Measurements from ENCODE around the gene XPO5. TPM values are rescaled to one million over a fixed set of nuclear protein-coding genes. Genes with fewer than 3 reads are reported as not detected.

Gene XPO5
- total RNA-seq, 1 experiment from 2014 or later: 97.8 TPM

GRCh38 chr6:43606019-43606418, 30.2 kb upstream of the XPO5 start (continued):
- no peak for TF ChIP-seq HMGXB4 (CRISPR knock-in tag; IDR thresholded peaks at IDR 0.05)
- TF ChIP-seq, protein P1, sequence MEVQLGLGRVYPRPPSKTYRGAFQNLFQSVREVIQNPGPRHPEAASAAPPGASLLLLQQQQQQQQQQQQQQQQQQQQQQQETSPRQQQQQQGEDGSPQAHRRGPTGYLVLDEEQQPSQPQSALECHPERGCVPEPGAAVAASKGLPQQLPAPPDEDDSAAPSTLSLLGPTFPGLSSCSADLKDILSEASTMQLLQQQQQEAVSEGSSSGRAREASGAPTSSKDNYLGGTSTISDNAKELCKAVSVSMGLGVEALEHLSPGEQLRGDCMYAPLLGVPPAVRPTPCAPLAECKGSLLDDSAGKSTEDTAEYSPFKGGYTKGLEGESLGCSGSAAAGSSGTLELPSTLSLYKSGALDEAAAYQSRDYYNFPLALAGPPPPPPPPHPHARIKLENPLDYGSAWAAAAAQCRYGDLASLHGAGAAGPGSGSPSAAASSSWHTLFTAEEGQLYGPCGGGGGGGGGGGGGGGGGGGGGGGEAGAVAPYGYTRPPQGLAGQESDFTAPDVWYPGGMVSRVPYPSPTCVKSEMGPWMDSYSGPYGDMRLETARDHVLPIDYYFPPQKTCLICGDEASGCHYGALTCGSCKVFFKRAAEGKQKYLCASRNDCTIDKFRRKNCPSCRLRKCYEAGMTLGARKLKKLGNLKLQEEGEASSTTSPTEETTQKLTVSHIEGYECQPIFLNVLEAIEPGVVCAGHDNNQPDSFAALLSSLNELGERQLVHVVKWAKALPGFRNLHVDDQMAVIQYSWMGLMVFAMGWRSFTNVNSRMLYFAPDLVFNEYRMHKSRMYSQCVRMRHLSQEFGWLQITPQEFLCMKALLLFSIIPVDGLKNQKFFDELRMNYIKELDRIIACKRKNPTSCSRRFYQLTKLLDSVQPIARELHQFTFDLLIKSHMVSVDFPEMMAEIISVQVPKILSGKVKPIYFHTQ (CRISPR knock-in tag; IDR thresholded peaks at IDR 0.05): no peak
- TF ChIP-seq, protein P2, sequence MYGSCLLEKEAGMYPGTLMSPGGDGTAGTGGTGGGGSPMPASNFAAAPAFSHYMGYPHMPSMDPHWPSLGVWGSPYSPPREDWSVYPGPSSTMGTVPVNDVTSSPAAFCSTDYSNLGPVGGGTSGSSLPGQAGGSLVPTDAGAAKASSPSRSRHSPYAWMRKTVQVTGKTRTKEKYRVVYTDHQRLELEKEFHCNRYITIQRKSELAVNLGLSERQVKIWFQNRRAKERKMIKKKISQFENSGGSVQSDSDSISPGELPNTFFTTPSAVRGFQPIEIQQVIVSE (CRISPR knock-in tag; IDR thresholded peaks at IDR 0.05; ENCODE audit: borderline replicate concordance): no peak
- no peak for TF ChIP-seq MLX (CRISPR knock-in tag; IDR thresholded peaks at IDR 0.05)
- TF ChIP-seq, protein P3, sequence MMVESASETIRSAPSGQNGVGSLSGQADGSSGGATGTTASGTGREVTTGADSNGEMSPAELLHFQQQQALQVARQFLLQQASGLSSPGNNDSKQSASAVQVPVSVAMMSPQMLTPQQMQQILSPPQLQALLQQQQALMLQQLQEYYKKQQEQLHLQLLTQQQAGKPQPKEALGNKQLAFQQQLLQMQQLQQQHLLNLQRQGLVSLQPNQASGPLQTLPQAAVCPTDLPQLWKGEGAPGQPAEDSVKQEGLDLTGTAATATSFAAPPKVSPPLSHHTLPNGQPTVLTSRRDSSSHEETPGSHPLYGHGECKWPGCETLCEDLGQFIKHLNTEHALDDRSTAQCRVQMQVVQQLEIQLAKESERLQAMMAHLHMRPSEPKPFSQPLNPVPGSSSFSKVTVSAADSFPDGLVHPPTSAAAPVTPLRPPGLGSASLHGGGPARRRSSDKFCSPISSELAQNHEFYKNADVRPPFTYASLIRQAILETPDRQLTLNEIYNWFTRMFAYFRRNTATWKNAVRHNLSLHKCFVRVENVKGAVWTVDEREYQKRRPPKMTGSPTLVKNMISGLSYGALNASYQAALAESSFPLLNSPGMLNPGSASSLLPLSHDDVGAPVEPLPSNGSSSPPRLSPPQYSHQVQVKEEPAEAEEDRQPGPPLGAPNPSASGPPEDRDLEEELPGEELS (CRISPR knock-in tag; IDR thresholded peaks at IDR 0.05): no peak
- TF ChIP-seq SP1 (CRISPR knock-in tag; conservative IDR thresholded peaks at IDR 0.05): no peak
- TF ChIP-seq RORB (CRISPR knock-in tag; IDR thresholded peaks at IDR 0.05): no peak

GRCh38 chr6:43604174-43604573, 28.3 kb upstream of the XPO5 start:
- CTCF ChIA-PET: no interaction called here
- POLR2A ChIA-PET: interaction anchor here (0.6 kb wide), 1 partner anchor 18 kb away, joined by 4 read pairs; no protein-coding TSS in a partner anchor
- ATAC-seq (no peak), DNase-seq (ENCODE audit: low spot score) (no peak)
- Mint-ChIP-seq H3K36me3 (peaks cover 27% of the 10 kb centered on the region), H3K9me3 (no peaks in the 10 kb centered on the region), H3K4me3 (no peak overlapping the region), H3K4me1 (no peaks in the 10 kb centered on the region), H3K27me3 (ENCODE audit: low read depth) (no peaks in the 10 kb centered on the region), H3K27ac (no peak overlapping the region)
- TF ChIP-seq, protein P4, sequence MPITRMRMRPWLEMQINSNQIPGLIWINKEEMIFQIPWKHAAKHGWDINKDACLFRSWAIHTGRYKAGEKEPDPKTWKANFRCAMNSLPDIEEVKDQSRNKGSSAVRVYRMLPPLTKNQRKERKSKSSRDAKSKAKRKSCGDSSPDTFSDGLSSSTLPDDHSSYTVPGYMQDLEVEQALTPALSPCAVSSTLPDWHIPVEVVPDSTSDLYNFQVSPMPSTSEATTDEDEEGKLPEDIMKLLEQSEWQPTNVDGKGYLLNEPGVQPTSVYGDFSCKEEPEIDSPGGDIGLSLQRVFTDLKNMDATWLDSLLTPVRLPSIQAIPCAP (CRISPR knock-in tag; IDR thresholded peaks at IDR 0.05): no peak
- TF ChIP-seq, protein P5, sequence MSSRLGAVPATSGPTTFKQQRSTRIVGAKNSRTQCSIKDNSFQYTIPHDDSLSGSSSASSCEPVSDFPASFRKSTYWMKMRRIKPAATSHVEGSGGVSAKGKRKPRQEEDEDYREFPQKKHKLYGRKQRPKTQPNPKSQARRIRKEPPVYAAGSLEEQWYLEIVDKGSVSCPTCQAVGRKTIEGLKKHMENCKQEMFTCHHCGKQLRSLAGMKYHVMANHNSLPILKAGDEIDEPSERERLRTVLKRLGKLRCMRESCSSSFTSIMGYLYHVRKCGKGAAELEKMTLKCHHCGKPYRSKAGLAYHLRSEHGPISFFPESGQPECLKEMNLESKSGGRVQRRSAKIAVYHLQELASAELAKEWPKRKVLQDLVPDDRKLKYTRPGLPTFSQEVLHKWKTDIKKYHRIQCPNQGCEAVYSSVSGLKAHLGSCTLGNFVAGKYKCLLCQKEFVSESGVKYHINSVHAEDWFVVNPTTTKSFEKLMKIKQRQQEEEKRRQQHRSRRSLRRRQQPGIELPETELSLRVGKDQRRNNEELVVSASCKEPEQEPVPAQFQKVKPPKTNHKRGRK (CRISPR knock-in tag; IDR thresholded peaks at IDR 0.05; ENCODE audit: borderline replicate concordance): no peak

DNA sequence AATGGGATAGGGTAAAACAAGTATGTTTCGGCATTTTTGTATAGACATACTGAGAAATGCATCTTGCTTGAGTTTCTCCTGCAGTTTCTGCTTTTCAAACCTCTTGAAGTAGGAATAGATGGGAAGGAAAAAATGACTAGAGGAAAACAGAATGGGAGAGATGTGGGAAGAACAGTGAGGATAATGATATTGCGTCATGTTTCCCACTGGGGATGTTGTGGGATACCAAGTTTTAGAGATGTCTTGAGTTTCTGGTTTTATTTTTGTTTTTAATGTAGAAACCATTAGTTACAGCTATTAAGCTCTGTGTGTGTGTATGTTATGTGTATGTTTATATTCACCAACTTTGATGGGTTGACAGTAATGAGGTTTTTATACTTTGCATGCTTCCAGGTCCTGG, 24.8 kb upstream of the XPO5 start:
- Mint-ChIP-seq H3K4me3 (no peak overlapping the region), H3K36me3 (peaks cover 27% of the 10 kb centered on the region), H3K9me3 (no peaks in the 10 kb centered on the region), H3K4me1 (no peaks in the 10 kb centered on the region), H3K27me3 (ENCODE audit: low read depth) (no peaks in the 10 kb centered on the region), H3K27ac (no peak overlapping the region)
- CTCF ChIA-PET: interaction anchor here (1.2 kb wide), 1 partner anchor 8 kb away, joined by 4 read pairs; no protein-coding TSS in a partner anchor
- POLR2A ChIA-PET: no interaction called here
- DNase-seq (ENCODE audit: low spot score): no peak
- ATAC-seq: no peak
- TF ChIP-seq ZNF232 (CRISPR knock-in tag; IDR thresholded peaks at IDR 0.05) (no peak), ELF4 (CRISPR knock-in tag; IDR thresholded peaks at IDR 0.05; ENCODE audit: low read depth) (no peak), AFF4 (CRISPR knock-in tag; IDR thresholded peaks at IDR 0.05; ENCODE audit: borderline replicate concordance) (no peak), NFE2L1 (CRISPR knock-in tag; IDR thresholded peaks at IDR 0.05) (no peak), E2F1 (CRISPR knock-in tag; IDR thresholded peaks at IDR 0.05) (no peak), ZNF219 (CRISPR knock-in tag; IDR thresholded peaks at IDR 0.05; ENCODE audit: borderline replicate concordance) (no peak)

Data from WTC11 (cell line).